NCI-H1436 treated with DMSO at 0.1 percent for 48 hours (cell line): ENCODE results near the gene NR2E3.
"Not testable (repeated sequence)": the region's sequence is repeated elsewhere in the genome, so short reads cannot be mapped to it uniquely, and the experiment has no call there.

ENCODE experiments used
- DNase-seq: peaks from one replicate; lab custom pipeline; 2025; lab: John Stamatoyannopoulos, UW

Gene NR2E3

GRCh38 chr15:71815301-71815700 is 4.9 kb downstream of the NR2E3 start:
- DNase-seq = no peak

- no peak for DNase-seq
These were observed 7.0 kb downstream of the NR2E3 start for GRCh38 chr15:71817351-71817750.

- DNase-seq = no peak
These were observed 9.8 kb downstream of the NR2E3 start for GRCh38 chr15:71820127-71820526.

- no peak for DNase-seq
These were observed 11.3 kb downstream of the NR2E3 start for GRCh38 chr15:71821547-71822129.

- no peak for DNase-seq
These were observed 12.7 kb downstream of the NR2E3 start for GRCh38 chr15:71822890-71823630.

GRCh38 chr15:71823801-71824200 is 13.4 kb downstream of the NR2E3 start:
- no peak for DNase-seq

GRCh38 chr15:71825021-71825730 is 14.8 kb downstream of the NR2E3 start:
- DNase-seq = no peak

- no peak for DNase-seq
These were observed 15.8 kb downstream of the NR2E3 start for GRCh38 chr15:71826196-71826595.

- no peak for DNase-seq
These were observed 20.6 kb downstream of the NR2E3 start for GRCh38 chr15:71830981-71831380.

- no peak for DNase-seq
These were observed 31.2 kb downstream of the NR2E3 start for GRCh38 chr15:71841563-71841962.

- no peak for DNase-seq
These were observed 34.6 kb downstream of the NR2E3 start for GRCh38 chr15:71844916-71845315.

- no peak for DNase-seq
These were observed 43.2 kb downstream of the NR2E3 start for GRCh38 chr15:71853543-71853942.

- DNase-seq = not testable (repeated sequence)
These were observed 47.9 kb downstream of the NR2E3 start for GRCh38 chr15:71858232-71858631.
